ENCODE results near the gene LRRC53.

The LRRC53 gene, protein sequence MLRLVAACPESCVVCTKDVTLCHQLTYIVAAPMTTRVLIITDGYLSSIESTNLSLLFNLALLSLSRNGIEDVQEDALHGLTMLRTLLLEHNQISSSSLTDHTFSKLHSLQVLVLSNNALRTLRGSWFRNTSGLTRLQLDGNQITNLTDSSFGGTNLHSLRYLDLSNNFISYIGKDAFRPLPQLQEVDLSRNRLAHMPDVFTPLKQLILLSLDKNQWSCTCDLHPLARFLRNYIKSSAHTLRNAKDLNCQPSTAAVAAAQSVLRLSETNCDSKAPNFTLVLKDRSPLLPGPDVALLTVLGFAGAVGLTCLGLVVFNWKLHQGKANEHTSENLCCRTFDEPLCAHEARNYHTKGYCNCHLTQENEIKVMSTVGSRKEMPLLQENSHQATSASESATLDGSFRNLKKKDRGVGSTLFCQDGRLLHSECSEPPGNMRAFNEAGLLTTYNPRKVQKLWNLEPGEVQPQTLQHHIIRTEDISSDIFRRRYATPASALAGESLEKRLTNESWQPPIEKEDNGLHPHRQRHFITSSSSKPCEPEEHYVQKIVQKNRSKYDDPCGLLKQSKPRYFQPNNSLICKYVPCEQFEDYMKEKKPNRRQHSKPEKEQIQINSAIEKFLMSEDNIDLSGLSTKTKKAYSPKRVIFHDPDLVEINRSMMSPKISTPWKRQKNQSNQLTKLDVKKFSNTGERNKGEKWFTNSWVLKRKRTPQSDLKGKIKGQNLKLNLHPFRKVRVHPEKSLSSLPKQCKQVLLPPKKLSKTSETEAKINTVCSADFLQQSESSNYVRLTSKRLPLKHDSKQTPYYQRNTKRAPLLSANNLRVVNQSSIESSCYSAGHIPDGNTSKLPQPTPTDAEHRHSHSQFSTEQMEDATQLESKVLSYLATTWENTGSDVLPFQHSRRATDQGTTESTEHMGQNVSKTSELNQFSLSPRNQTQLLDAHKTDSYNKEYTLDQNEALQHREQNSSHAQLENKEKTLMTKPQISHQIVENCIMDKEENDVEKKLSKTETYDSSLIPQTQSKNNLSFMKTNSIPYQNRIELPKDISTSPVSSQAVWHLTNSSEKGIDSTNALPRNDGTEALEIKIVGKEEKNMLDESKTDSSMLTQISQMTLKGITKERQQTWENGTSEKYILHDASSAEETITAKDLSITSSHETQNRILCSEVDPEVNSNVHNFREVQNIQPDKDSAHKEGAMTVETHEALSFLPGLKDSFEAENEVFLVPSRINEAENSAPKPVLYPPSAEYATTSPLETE

DNA sequence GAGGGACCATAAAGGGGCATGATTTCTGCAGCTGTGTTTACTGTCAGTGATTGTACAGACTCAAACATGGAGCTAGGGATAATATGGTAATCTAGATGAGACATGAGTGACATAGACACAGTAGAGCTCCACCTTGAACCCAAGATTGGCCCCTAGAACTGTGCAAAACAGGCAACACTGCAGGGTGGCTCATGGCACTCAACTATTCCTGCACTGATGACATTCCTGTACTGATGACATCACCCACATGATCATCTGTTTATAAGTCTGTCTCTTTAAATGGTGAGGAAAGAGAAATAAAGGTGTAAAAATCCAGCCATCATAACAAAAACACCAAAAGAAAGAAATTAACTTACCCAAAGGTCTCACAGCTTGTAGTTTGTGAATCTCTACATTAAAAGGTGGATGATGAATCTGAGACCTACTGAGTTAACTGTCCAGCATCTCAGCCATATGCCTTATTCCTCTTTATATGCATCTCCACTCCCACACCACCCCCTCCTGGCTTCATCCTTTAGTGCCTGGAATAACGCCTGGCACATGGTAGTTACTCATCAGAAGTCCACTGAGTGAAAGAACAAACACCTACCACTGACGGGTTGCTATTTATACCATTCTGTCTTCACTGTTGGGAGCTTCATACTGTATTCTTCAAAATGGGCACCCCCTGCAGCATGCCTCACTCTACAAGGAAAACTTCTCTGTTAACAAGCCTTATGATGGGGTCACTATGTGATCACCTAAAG is at the start of gene LRRC53:
Gene LRRC53 (minus strand): TSS at position 442 of the 746 bp plus-strand sequence. CDS start 29,262 bp downstream, outside the sequence.
- no peaks in the 10 kb centered on the region for H3K27me3 ChIP-seq (ENCODE audit: control insufficient read depth, insufficient read depth, low read length)
- H3K4me3 ChIP-seq (ENCODE audit: low read length), result no peak within 1 kb of the TSS
- DNase-seq (ENCODE audit: low read depth, low spot score), result no peak
- no CpG with 5 or more reads among the region's 2 CpGs for WGBS (ENCODE audit: insufficient coverage, insufficient read length)
- no peak within 1 kb of the TSS for H3K27ac ChIP-seq (ENCODE audit: low read length)
- H3K9me3 ChIP-seq (ENCODE audit: control insufficient read depth, insufficient read depth, low read length), result no peaks in the 10 kb centered on the region
- H3K4me1 ChIP-seq (ENCODE audit: control insufficient read depth, insufficient read depth, low read length), result no peaks in the 10 kb centered on the region; the same call in 1 of the 2 replicates
- H3K36me3 ChIP-seq (ENCODE audit: control insufficient read depth, insufficient read depth, low read length), result no peaks in the 10 kb centered on the region

DNA sequence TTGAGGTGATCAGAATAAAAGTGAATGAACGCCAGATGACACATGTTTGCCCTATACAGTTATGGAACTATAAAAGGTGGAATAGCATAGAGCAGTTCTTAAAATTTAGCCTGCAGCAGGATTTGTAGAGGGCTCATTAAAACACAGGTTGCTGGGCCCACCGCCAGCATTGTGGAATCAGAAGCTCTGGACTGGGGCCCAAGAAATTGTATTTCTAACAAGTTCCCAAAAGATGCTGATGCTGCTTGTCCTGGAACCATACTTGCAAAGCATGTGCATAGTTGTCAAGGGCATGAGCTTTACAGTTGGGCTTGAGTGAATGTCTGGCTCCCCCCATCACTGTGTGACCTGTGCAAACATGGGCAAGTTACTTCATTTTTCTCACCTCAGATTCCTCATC is 37.5 kb upstream of the LRRC53 start:
- Histone ChIP-seq H3K36me3 (ENCODE audit: control insufficient read depth, insufficient read depth, low read length) (no peaks in the 10 kb centered on the region), H3K9me3 (ENCODE audit: control insufficient read depth, insufficient read depth, low read length) (no peaks in the 10 kb centered on the region), H3K4me3 (ENCODE audit: low read length) (no peak overlapping the region), H3K27me3 (ENCODE audit: control insufficient read depth, insufficient read depth, low read length) (no peaks in the 10 kb centered on the region), H3K4me1 (ENCODE audit: control insufficient read depth, insufficient read depth, low read length) (no peaks in the 10 kb centered on the region), H3K27ac (ENCODE audit: low read length) (no peak overlapping the region)
- DNase-seq (ENCODE audit: low read depth, low spot score), result no peak
- WGBS (ENCODE audit: insufficient coverage, insufficient read length), result no CpG with 5 or more reads among the region's 2 CpGs

DNA sequence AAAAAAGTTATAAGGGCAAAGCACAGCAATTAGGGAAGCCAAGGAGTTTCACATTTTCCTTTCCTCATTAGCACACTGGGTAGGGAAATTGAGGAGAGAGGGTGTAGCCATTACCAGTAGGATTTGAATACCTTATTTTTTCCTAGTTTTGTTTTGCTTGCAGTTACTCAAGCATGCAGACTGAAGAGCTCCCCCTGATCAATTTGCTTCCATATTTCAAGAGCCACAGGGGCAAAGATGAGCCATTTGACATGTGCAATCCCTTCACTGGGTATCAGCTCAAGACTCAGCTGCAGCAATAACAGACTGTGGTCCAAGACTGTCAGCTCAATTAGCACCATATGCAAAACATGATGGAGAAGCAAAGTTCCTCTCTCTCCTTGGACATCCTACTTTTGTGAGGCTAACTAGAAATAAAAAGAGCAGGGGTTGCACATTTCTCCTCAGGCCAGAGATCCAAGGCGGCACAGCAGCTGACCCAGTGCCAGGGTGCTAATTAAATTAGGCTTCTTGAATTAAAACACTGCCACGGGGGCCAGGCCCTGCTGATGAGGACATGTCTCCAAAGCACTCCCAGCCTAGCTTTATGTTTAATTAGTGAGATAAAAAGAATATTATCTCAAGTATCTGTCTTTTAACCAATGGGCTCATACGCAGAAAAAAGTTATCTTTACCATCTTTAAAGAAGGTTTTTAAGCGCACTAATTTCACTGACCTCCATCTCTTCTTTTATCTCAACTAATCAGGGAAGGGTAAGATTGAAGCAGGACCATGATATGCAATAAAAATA is 36.7 kb upstream of the LRRC53 start:
- no peaks in the 10 kb centered on the region for H3K27me3 ChIP-seq (ENCODE audit: control insufficient read depth, insufficient read depth, low read length)
- DNase-seq (ENCODE audit: low read depth, low spot score), result no peak
- WGBS (ENCODE audit: insufficient coverage, insufficient read length), result no CpG with 5 or more reads among the region's 4 CpGs
- no peaks in the 10 kb centered on the region for H3K4me1 ChIP-seq (ENCODE audit: control insufficient read depth, insufficient read depth, low read length)
- no peak overlapping the region for H3K27ac ChIP-seq (ENCODE audit: low read length)
- H3K9me3 ChIP-seq (ENCODE audit: control insufficient read depth, insufficient read depth, low read length), result no peaks in the 10 kb centered on the region
- no peaks in the 10 kb centered on the region for H3K36me3 ChIP-seq (ENCODE audit: control insufficient read depth, insufficient read depth, low read length)
- no peak overlapping the region for H3K4me3 ChIP-seq (ENCODE audit: low read length)

DNA sequence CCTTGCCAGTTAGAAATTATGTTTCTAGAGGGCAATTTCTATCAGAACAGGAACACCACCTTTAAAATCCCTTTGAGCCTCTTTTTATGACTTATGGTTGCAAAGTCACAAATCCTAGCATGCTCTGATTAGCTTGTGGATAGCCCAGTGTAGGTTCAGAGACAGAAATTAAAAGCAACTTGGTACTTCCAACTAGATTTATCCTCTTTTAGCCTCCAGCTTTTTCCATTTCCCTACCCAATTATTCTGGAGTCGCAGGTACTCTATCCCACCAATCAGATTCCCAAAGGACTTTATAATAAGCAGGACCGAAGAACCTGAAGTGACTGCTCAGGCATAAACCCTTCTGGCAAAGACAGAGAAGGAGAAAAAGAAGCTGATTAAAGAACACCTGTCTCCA is 33.4 kb upstream of the LRRC53 start:
- H3K4me1 ChIP-seq (ENCODE audit: control insufficient read depth, insufficient read depth, low read length), result no peaks in the 10 kb centered on the region
- no peak overlapping the region for H3K4me3 ChIP-seq (ENCODE audit: low read length)
- H3K27ac ChIP-seq (ENCODE audit: low read length), result no peak overlapping the region
- WGBS (ENCODE audit: insufficient coverage, insufficient read length), result no CpG with 5 or more reads among the region's 2 CpGs
- no peaks in the 10 kb centered on the region for H3K9me3 ChIP-seq (ENCODE audit: control insufficient read depth, insufficient read depth, low read length)
- H3K27me3 ChIP-seq (ENCODE audit: control insufficient read depth, insufficient read depth, low read length), result no peaks in the 10 kb centered on the region
- no peak for DNase-seq (ENCODE audit: low read depth, low spot score)
- H3K36me3 ChIP-seq (ENCODE audit: control insufficient read depth, insufficient read depth, low read length), result no peaks in the 10 kb centered on the region

DNA sequence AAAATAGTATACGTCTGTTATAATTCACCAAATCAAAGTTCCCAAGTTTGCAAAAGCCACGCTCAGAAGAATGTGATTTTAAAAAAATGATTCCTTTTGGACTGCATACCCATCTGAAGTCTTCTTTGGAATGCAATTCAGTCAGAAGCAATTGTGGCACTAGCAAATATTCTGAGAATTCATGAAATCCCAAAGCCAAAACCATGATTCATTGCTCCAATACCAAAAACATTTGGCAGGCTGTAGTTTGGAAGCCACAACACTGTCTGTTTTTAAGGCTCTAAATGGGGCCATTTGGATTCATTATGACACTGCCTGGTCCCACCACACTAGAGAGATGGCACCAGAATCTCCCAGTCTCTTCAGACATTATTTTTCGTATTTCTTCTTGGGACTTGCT is 21.8 kb upstream of the LRRC53 start:
- H3K4me3 ChIP-seq (ENCODE audit: low read length), result no peak overlapping the region
- WGBS (ENCODE audit: insufficient coverage, insufficient read length), result no CpG with 5 or more reads among the region's 3 CpGs
- no peak for DNase-seq (ENCODE audit: low read depth, low spot score)
- no peaks in the 10 kb centered on the region for H3K27me3 ChIP-seq (ENCODE audit: control insufficient read depth, insufficient read depth, low read length)
- no peaks in the 10 kb centered on the region for H3K9me3 ChIP-seq (ENCODE audit: control insufficient read depth, insufficient read depth, low read length)
- H3K27ac ChIP-seq (ENCODE audit: low read length), result no peak overlapping the region
- H3K36me3 ChIP-seq (ENCODE audit: control insufficient read depth, insufficient read depth, low read length), result no peaks in the 10 kb centered on the region
- H3K4me1 ChIP-seq (ENCODE audit: control insufficient read depth, insufficient read depth, low read length), result no peaks in the 10 kb centered on the region

DNA sequence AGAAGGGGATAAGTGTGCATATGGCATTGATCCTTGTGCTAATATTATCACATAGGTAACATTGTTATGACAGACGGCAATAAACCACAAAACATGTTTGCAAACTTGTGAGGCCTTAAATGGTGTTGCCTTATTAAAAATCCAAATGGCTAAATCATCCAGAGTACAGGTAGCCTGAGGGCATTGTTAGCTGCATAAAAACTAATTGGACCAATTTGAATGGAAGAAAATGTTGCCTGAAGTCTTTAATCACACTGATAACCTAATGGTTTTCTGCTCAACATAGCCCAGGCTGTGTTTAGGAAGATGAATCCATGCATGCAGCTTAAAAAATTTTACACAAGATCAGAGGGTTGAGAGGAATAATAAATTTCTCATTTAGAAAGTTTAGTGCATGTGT is 19.4 kb upstream of the LRRC53 start:
- no peaks in the 10 kb centered on the region for H3K9me3 ChIP-seq (ENCODE audit: control insufficient read depth, insufficient read depth, low read length)
- no CpG with 5 or more reads among the region's 1 CpG for WGBS (ENCODE audit: insufficient coverage, insufficient read length)
- H3K4me1 ChIP-seq (ENCODE audit: control insufficient read depth, insufficient read depth, low read length), result no peaks in the 10 kb centered on the region
- no peak overlapping the region for H3K27ac ChIP-seq (ENCODE audit: low read length)
- no peak for DNase-seq (ENCODE audit: low read depth, low spot score)
- H3K27me3 ChIP-seq (ENCODE audit: control insufficient read depth, insufficient read depth, low read length), result no peaks in the 10 kb centered on the region
- H3K36me3 ChIP-seq (ENCODE audit: control insufficient read depth, insufficient read depth, low read length), result no peaks in the 10 kb centered on the region
- H3K4me3 ChIP-seq (ENCODE audit: low read length), result no peak overlapping the region

DNA sequence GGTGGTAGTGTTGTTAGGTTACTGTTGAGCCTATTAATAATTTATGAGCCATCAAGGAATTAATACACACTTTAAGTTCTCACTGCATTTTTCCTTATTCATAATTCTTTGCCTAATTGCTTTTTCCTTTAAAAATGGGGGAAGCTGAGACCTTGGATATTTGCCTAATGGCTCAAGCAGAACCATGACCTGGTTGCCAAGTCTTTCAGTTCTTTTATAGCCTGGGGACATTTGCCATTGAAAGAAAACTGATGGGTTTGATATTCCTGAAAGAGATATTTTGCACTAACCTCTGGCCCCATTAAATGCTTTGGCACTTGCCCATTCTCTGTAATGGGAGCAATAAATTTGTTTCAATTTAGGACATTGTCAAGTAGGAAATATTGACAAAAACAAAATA is 18.5 kb upstream of the LRRC53 start:
- Histone ChIP-seq H3K4me3 (ENCODE audit: low read length) (no peak overlapping the region), H3K9me3 (ENCODE audit: control insufficient read depth, insufficient read depth, low read length) (no peaks in the 10 kb centered on the region), H3K27me3 (ENCODE audit: control insufficient read depth, insufficient read depth, low read length) (no peaks in the 10 kb centered on the region), H3K4me1 (ENCODE audit: control insufficient read depth, insufficient read depth, low read length) (no peaks in the 10 kb centered on the region), H3K27ac (ENCODE audit: low read length) (no peak overlapping the region), H3K36me3 (ENCODE audit: control insufficient read depth, insufficient read depth, low read length) (no peaks in the 10 kb centered on the region)
- DNase-seq (ENCODE audit: low read depth, low spot score), result no peak

DNA sequence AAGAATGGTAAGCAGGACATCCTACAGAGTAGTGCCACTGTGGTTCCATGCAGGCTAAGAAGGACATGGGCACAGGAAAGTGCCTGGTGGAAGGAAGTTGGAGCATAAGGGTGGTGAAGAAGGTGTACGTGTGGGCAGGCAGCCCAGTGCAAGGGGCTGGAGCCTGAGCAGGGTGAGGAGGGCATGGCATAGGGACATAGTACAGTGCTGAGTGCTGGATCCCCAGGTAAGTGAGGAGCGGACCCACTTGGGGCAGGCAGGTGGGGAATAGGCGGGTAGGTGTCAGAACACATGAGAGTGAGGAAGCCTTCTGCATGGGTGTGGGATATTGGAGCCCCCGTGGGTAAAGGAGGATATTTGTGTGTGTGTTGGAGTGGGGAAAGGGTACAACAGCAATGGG is 15.7 kb upstream of the LRRC53 start:
- no peak overlapping the region for H3K4me3 ChIP-seq (ENCODE audit: low read length)
- H3K27me3 ChIP-seq (ENCODE audit: control insufficient read depth, insufficient read depth, low read length), result no peaks in the 10 kb centered on the region
- no peak overlapping the region for H3K27ac ChIP-seq (ENCODE audit: low read length)
- no peaks in the 10 kb centered on the region for H3K4me1 ChIP-seq (ENCODE audit: control insufficient read depth, insufficient read depth, low read length)
- no peaks in the 10 kb centered on the region for H3K9me3 ChIP-seq (ENCODE audit: control insufficient read depth, insufficient read depth, low read length)
- H3K36me3 ChIP-seq (ENCODE audit: control insufficient read depth, insufficient read depth, low read length), result no peaks in the 10 kb centered on the region
- no CpG with 5 or more reads among the region's 4 CpGs for WGBS (ENCODE audit: insufficient coverage, insufficient read length)
- no peak for DNase-seq (ENCODE audit: low read depth, low spot score)

DNA sequence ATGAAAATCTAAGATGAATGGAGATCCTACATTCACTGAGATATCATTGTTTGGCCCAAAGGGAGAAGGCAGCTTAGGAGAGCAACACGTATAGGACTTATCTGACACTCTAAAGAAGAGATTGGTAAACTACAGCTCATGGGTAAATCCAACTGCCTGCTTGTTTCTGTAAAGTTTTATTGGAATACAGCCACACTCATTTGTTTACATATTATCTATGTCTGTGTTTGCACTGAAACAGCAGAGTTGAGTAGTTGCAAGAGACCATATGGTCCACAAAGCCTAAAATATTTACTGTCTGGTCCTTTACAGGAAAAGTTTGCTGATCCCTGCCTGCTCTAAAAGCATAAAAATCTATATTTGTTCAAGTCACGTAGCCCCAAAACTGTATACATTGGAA is 14.3 kb upstream of the LRRC53 start:
- H3K4me3 ChIP-seq (ENCODE audit: low read length), result no peak overlapping the region
- H3K9me3 ChIP-seq (ENCODE audit: control insufficient read depth, insufficient read depth, low read length), result no peaks in the 10 kb centered on the region
- H3K36me3 ChIP-seq (ENCODE audit: control insufficient read depth, insufficient read depth, low read length), result no peaks in the 10 kb centered on the region
- WGBS (ENCODE audit: insufficient coverage, insufficient read length), result no CpG with 5 or more reads among the region's 2 CpGs
- no peak for DNase-seq (ENCODE audit: low read depth, low spot score)
- H3K4me1 ChIP-seq (ENCODE audit: control insufficient read depth, insufficient read depth, low read length), result peaks cover 2% of the 10 kb centered on the region; the same call in 1 of the 2 replicates
- no peak overlapping the region for H3K27ac ChIP-seq (ENCODE audit: low read length)
- no peaks in the 10 kb centered on the region for H3K27me3 ChIP-seq (ENCODE audit: control insufficient read depth, insufficient read depth, low read length)

Data from iPS DF 6.9 (cell line).